Central memory CD4-positive, alpha-beta T cell (primary cell): ENCODE measurements around the gene OTULINL.

Experiments used
- DNase-seq: peaks from one replicate; pipeline ENCODE4 v3.0.0; 2022

Gene OTULINL

GRCh38 chr5:14577079-14577725, 4.4 kb upstream of the OTULINL start:
- no peak for DNase-seq

GRCh38 chr5:14577971-14578370, 3.6 kb upstream of the OTULINL start:
- DNase-seq, result no peak

GRCh38 chr5:14579246-14579645, 2.3 kb upstream of the OTULINL start:
- no peak for DNase-seq

GRCh38 chr5:14579731-14580397, 1.7 kb upstream of the OTULINL start:
- DNase-seq, result no peak

GRCh38 chr5:14580398-14581034, 1.1 kb upstream of the OTULINL start:
- DNase-seq, result no peak

DNA sequence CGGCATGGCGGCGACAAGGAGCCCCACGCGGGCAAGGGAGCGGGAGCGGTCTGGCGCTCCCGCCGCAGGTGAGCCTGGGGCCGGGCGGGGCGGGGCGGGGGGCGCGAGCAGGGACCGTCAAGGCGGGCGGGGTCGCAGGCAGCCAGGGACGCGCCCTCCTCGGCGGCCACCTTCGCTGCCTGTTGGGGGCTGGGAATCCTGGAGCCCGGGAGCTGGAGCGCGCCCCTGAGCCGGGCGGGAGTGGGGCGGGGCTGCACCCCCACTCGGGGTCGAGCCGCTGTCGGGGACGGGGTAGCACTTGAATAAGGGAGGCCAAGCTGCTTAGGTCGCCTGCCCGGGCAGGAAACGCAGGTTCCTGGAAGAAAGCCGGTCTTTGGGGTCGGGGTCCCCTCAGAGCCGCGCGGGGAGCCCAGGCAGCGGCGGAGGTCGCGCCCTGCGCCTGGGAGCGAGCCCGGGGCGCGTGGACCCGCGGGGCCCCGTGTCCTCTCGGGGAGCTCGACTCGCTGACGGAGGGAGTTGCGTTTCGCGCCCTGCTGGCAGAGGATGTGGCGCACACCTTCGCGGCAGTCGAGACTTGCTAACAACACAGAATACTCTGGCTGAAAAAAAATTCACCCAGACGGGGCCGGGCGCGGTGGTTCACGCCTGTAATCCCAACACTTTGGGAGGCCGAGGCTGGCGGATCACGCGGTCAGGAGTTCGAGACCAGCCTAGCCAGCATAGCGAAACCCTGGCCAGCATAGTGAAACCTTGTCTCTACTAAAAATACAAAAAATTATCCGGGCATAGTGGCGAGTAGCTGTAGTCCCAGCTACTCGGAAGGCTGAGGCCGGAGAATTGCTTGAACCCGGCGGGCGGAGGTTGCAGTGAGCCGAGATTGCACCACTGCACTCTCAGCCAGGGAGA, 552 bp downstream of the OTULINL start:
- peak; percentile 82 for DNase-seq

- DNase-seq, result no peak
Observed at GRCh38 chr5:14582797-14583137, 1.2 kb downstream of the OTULINL start.

- DNase-seq, result no peak
Observed at GRCh38 chr5:14584848-14585247, 3.3 kb downstream of the OTULINL start.

GRCh38 chr5:14587150-14587549, 5.6 kb downstream of the OTULINL start:
- no peak for DNase-seq

GRCh38 chr5:14588145-14588544, 6.6 kb downstream of the OTULINL start:
- no peak for DNase-seq

DNA sequence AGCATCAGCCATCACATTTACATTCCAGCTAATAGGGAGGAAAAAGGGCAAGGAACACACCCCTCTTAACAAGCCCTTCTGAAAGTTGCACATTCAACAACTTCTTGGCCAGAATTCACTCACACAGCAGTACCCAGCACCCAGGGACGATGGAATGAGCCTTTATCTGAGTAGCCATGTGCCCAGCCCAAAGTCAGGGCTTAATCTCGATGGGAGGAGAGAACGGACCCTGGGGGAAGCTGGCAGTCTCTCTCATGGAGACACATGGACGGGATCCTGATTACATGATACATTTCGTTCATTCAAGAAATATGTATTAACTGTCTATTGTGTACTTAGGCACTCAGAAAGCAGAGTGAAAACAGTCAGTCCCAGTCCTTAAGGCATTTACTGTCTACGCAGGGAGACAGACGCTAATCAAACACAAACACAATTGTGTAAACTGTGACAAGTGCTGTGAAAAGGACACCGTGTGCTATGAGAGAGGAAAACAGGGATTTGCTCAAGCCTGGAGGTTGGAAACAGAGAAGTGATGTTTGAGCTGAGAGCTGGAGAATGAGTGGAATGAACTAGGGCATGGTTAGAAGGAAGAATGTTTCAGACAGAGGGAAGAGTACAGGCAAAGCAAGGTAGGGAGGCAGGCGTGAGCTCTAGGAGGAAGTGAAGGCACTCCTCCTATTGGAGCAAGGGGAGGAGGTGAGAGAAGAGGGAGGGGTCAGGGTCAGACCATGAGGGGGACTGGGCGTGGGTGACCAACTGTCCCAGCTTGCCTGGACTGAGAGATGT, 7.4 kb downstream of the OTULINL start:
- no peak for DNase-seq

DNA sequence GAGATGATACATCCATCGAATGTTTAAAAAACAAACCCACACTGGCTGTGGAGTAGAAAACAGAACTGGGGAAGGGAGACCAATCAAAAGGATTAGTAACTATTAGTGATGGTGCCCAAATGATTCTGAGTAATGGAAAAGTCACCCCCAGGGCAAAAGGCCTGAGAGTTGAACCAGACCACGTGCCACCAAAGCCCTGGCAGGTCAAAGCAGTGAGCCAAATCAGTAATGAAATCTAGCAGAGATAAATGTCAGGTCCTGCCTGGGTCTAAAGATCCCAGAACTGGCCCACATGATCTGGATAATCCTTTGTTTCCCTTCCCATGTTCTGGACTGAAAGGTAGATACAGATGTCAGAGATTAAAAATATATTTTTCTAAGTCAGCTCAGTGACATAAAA, 9.4 kb downstream of the OTULINL start:
- DNase-seq, result no peak

DNA sequence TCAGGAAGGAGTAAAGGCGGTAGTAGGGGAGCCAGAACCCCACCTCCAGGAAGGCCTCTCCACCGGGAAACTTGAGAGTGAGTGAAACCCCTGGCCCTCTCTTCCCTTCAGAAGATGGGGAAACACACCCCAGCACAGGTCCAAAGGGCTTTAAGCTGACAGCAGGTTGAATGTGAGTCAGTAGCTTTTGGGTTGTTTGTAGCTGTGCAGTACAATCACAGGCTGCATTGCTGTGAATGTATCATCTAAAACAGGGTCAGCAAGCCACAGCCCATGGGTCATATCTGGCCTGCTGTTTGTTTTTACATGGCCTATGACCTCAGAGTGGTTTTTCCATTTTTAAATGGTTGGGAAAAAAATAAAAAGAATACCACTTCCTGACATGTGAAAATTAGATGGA, 10.0 kb downstream of the OTULINL start:
- DNase-seq, result no peak

DNA sequence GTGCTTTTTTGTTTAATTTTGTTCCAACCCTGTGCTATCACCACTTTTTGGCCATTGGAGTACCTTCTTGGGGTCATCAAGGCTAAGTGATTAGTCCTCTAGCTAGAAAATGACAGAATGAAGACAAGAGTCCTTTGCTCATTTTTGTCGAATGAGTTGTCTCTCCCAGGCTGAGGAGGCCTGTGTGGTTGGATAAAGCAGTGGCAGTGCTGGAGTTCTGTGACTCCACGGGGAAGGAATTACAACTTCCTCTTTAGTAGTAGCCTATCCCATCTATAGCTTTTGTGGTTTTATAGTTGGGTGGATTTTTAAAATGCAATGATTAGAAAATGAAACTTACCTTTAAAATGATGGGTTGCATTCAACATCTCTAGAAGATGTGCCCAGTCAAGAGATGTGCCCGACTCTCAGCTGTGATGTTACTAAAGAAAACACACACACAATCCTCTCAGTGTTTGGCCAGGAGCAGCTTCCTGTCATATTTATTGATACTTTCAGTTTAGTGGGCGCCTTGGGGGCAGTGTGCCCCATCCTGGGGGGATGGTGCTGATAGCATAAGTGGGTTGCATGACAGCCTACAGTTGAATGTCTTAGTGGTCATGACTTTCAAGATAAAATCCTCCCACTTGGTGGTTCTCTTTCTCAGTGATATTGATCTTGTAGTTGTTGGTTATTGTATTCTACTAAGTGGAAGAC, 11.9 kb downstream of the OTULINL start:
- peak; percentile 24 for DNase-seq

- DNase-seq, result no peak
Observed at GRCh38 chr5:14594378-14595074, 12.9 kb downstream of the OTULINL start.

GRCh38 chr5:14595189-14595588, 13.6 kb downstream of the OTULINL start:
- DNase-seq, result peak; percentile 37

- DNase-seq, result no peak
Observed at GRCh38 chr5:14595891-14596290, 14.3 kb downstream of the OTULINL start.

GRCh38 chr5:14597080-14597479, 15.5 kb downstream of the OTULINL start:
- DNase-seq, result no peak

GRCh38 chr5:14598225-14598624, 16.6 kb downstream of the OTULINL start:
- DNase-seq, result no peak

DNA sequence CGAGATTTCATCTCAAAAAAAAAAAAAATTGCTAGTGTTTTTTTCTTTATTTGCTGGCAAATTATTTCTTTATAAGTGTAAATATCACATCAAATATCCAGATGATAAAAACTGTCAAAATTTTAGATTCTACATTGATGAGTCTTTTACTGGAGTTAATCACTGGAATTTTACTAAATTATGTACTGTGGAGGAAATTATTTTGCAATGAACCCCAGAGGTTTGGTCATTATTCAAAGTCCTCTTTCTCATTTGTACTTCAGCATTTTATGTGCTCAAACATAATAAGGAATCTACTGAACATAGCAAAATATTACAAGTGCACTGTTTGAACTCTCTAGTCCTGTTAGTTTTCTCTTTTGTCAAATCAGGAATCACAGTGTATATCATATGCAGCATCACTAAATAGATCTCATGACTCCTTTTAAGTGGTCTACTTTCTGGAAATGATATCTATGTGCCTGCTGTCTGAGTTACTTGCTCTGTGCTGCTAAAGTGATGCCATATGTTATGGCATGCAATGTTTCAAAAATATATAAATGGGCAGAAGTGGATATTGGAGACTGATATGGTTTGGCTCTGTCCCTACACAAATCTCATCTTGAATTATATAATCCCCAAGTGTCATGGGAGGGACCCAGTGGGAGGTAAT, 18.0 kb downstream of the OTULINL start:
- DNase-seq, result no peak

DNA sequence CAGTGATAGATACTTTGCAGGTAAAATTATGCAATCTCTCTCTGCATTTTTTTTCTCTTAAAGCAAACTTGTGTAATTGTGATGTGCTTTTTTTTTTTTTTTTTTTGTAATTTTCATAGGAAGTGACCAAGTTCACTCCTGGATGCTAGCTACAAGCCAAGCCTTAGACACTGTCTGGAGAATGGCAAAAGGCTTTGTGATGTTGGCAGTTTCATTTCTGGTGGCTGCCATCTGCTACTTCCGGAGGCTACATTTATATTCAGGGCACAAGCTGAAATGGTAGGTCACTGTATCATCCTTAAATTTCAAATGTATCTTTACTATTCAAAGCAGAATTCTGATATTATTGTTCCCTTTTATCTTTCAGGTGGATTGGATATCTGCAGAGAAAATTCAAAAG, 19.3 kb downstream of the OTULINL start:
- no peak for DNase-seq
